Smooth muscle cell (in vitro differentiated cells): ENCODE results near the gene PNPLA7. TPM values are rescaled to one million over a fixed set of nuclear protein-coding genes. Genes with fewer than 3 reads are reported as not detected.

ENCODE experiments used
- DNase-seq: peaks from one replicate; lab custom pipeline; 2025; ENCODE audit not compliant: unreplicated experiment; lab: John Stamatoyannopoulos, UW
- H2AFZ ChIP-seq: fragments of 200-600 bp; sonication (generic); 2 replicates; pipeline ENCODE4 v1.6.0; 2016; ENCODE audit warnings: antibody characterized with exemption, low read depth, mild to moderate bottlenecking
- H3F3A ChIP-seq: fragments of 200-600 bp; sonication (generic); 2 replicates; pipeline ENCODE4 v1.6.0; 2017; ENCODE audit warnings: antibody characterized with exemption, low read depth
- H3K27ac ChIP-seq: fragments of 200-600 bp; sonication (generic); 2 replicates; pipeline ENCODE4 v1.5.1; 2016; ENCODE audit warnings: low read depth, mild to moderate bottlenecking
- H3K27me3 ChIP-seq: fragments of 200-600 bp; sonication (generic); 2 replicates; pipeline ENCODE4 v1.6.1; 2016; ENCODE audit warnings: low read depth, mild to moderate bottlenecking
- H3K36me3 ChIP-seq: fragments of 200-600 bp; sonication (generic); 2 replicates; pipeline ENCODE4 v1.5.1; 2016; ENCODE audit warnings: low read depth
- H3K4me1 ChIP-seq: fragments of 200-600 bp; sonication (generic); 2 replicates; pipeline ENCODE4 v1.5.1; 2016; ENCODE audit warnings: low read depth
- H3K4me2 ChIP-seq: fragments of 200-600 bp; sonication (generic); 2 replicates; pipeline ENCODE4 v1.6.0; 2016; ENCODE audit warnings: mild to moderate bottlenecking
- H3K4me3 ChIP-seq: fragments of 200-600 bp; sonication (generic); 2 replicates; pipeline ENCODE4 v1.5.1; 2016; ENCODE audit warnings: mild to moderate bottlenecking
- H3K79me2 ChIP-seq: fragments of 200-600 bp; sonication (generic); 2 replicates; pipeline ENCODE4 v1.6.0; 2016; ENCODE audit warnings: low read depth, mild to moderate bottlenecking
- H3K9ac ChIP-seq: fragments of 200-600 bp; sonication (generic); 2 replicates; pipeline ENCODE4 v1.6.0; 2016; ENCODE audit warnings: low read depth
- H3K9me3 ChIP-seq: fragments of 200-600 bp; sonication (generic); replicated peaks from 2 replicates; pipeline ENCODE4 v1.5.1; 2016; ENCODE audit warnings: low read depth
- H4K20me1 ChIP-seq: fragments of 200-600 bp; sonication (generic); 2 replicates; pipeline ENCODE4 v1.6.0; 2016; ENCODE audit warnings: low read depth
- CTCF ChIP-seq: fragments of 200-600 bp; sonication (generic); IDR thresholded peaks from 2 replicates; pipeline ENCODE4 v1.5.1; 2017; ENCODE audit warnings: borderline replicate concordance, mild to moderate bottlenecking, antibody characterized with exemption; ENCODE audit not compliant: insufficient read depth, poor library complexity, severe bottlenecking
- WGBS: methylation state at CpG from one replicate; pipeline ENCODE4 v1.1.7; 2016; ENCODE audit warnings: low lambda C conversion rate; 5-methylcytosine and 5-hydroxymethylcytosine counted together
- polyA plus RNA-seq: library from polyadenylated mRNA; unstranded; fragments of >200 nt; fragmentation: Nextera tagmentation; extraction: Ambion mirVana; gene quantifications from 2 replicates; pipeline ENCODE4 v1.2.1, GENCODE V29; 2016
- total RNA-seq: library from RNA; depleted of rRNA; stranded (reverse); fragments of >200 nt; gene quantifications from 2 replicates; pipeline ENCODE4 v1.2.3, GENCODE V29; 2014

The PNPLA7 gene
- total and polyA plus RNA-seq, 2 experiments from 2014 or later = 0.46 to 0.67 TPM

GRCh38 chr9:137583957-137584356 is 33.8 kb upstream of the PNPLA7 start:
- Histone ChIP-seq H4K20me1 (peaks cover 4% of the 10 kb centered on the region), H3K9ac (no peak overlapping the region), H2AFZ (no peak overlapping the region), H3K79me2 (peaks cover 7% of the 10 kb centered on the region), H3K4me2 (no peak overlapping the region), H3K4me1 (peaks cover 2% of the 10 kb centered on the region), H3K4me3 (no peak overlapping the region), H3K9me3 (no peaks in the 10 kb centered on the region), H3K36me3 (no peaks in the 10 kb centered on the region), H3K27ac (no peak overlapping the region), H3K27me3 (no peaks in the 10 kb centered on the region), H3F3A (no peaks in the 10 kb centered on the region)
- 93% methylated on average over 8 of the region's 8 CpGs for WGBS
- no peak for DNase-seq
- TF ChIP-seq CTCF = no peak

- H4K20me1 ChIP-seq = no peaks in the 10 kb centered on the region
- no peaks in the 10 kb centered on the region for H3K36me3 ChIP-seq
- no peak overlapping the region for H3K4me2 ChIP-seq
- no peaks in the 10 kb centered on the region for H3K4me1 ChIP-seq
- H3K4me3 ChIP-seq = no peak overlapping the region
- DNase-seq = no peak
- H3F3A ChIP-seq = no peaks in the 10 kb centered on the region
- H3K27ac ChIP-seq = no peak overlapping the region
- no peak overlapping the region for H3K9ac ChIP-seq
- H3K79me2 ChIP-seq = peaks cover under 1% of the 10 kb centered on the region
- H3K9me3 ChIP-seq = no peaks in the 10 kb centered on the region
- no peak for TF ChIP-seq CTCF
- no peak overlapping the region for H2AFZ ChIP-seq
- 92% methylated on average over 14 of the region's 14 CpGs for WGBS
- H3K27me3 ChIP-seq = no peaks in the 10 kb centered on the region
Measured at GRCh38 chr9:137583347-137583746, 33.1 kb upstream of the PNPLA7 start.

- WGBS = 88% methylated on average over 20 of the region's 20 CpGs
- peaks cover 9% of the 10 kb centered on the region for H3K79me2 ChIP-seq
Measured at GRCh38 chr9:137582286-137582860, 32.2 kb upstream of the PNPLA7 start.

More at GRCh38 chr9:137582286-137582860, 32.2 kb upstream of the PNPLA7 start:
- Histone ChIP-seq H3K27ac (no peak overlapping the region), H3K9me3 (no peaks in the 10 kb centered on the region), H3K9ac (no peak overlapping the region), H3F3A (no peaks in the 10 kb centered on the region), H3K4me2 (no peak overlapping the region), H4K20me1 (peaks cover 6% of the 10 kb centered on the region), H2AFZ (no peak overlapping the region), H3K4me3 (no peak overlapping the region), H3K27me3 (no peaks in the 10 kb centered on the region), H3K4me1 (peaks cover 7% of the 10 kb centered on the region), H3K36me3 (no peaks in the 10 kb centered on the region)
- TF ChIP-seq CTCF = no peak
- DNase-seq = no peak
